Stimulated activated CD8-positive, alpha-beta memory T cell treated with anti-CD3 and anti-CD28 coated beads, Interleukin-2, amount 100 ng/mL, for 48 hours (primary cell): ENCODE results near the gene MBNL2.
A peak's percentile ranks its signal among the peaks of the same experiment; 100 is the strongest.

Source experiments
- DNase-seq, 2 donors: peaks; one replicate each; pipeline ENCODE4 v3.0.0-alpha.2; 2020; ENCODE audit warnings: low read depth in 2 of 2

Gene MBNL2

DNA sequence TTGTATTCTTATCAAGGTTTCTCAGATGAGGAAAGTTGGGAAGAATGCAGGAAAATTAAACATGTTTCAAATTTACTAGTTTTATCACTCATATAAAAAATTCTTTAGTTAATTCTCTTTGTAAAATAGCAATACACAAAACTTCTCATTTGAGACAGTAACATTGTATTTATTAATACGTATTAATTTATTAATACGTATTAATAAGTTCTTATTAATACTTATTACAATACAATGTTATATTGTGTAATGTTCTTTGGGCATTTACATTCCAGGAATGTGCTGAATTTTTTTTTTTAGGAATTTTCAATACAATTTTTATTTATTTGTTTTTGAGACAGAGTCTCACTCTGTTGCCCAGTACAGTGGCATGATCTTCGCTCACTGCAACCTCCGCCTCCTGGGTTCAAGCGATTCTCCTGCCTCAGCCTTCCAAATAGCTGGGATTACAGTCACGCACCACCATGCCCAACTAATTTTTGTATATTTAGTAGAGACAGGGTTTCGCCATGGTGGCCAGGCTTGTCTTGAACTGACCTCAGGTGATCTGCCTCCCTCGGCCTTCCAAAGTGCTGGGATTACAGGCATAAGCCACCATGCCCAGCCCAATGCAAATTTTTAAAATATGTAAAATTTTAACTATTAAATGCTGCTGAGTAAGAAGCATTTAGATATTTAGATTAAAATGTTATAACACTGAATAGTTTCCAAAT is 31.6 kb downstream of the MBNL2 start:
- no peak for DNase-seq

GRCh38 chr13:97254816-97255215 is 32.7 kb downstream of the MBNL2 start:
- DNase-seq: no peak

GRCh38 chr13:97255515-97256021 is 33.4 kb downstream of the MBNL2 start:
- DNase-seq: no peak

DNA sequence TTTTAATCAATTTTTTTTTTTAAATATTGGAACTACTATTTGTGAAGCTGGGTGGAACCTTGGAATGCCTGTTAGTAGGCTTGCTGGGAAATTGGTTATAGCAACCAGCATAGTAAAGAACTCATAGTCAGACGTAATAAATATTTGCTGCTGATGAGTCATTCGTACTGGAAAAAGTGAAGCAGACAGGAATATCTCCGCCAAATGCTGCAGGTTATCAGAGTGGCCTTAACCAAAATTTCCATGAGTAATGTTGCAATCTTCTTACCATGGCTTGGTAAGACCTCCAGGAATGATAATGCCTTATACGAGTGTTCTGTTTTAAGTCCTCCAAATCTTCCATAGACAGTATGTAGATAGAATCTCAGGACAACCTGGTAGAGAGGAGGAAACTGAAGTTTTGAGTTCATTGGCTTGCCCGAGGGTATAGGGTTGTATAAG is 34.2 kb downstream of the MBNL2 start:
- DNase-seq: no peak

DNA sequence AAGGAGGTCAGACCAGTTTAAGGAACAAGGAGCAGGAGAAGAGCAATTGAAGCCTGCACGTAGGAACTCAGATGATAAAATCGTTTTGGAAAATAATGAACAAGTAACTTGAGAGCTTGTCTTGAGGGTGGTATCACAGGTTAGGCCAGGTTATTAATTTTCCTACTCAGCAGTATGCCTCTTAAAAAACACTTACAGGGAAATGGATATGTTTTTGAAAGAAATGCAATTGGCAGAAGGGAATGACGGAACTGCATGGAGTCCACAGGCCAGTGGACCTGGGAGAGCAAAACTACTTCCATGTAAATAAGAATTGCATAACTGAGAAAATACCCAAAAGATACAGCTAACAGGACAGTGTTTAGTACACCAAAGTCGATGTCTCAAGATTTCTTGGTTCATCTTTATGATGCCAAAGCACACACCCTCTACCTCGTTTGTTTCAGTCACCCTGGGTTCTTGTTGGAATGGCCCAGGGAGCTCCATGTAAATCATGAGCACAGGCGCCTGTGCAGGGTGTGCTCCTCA is 35.2 kb downstream of the MBNL2 start:
- DNase-seq: no peak

DNA sequence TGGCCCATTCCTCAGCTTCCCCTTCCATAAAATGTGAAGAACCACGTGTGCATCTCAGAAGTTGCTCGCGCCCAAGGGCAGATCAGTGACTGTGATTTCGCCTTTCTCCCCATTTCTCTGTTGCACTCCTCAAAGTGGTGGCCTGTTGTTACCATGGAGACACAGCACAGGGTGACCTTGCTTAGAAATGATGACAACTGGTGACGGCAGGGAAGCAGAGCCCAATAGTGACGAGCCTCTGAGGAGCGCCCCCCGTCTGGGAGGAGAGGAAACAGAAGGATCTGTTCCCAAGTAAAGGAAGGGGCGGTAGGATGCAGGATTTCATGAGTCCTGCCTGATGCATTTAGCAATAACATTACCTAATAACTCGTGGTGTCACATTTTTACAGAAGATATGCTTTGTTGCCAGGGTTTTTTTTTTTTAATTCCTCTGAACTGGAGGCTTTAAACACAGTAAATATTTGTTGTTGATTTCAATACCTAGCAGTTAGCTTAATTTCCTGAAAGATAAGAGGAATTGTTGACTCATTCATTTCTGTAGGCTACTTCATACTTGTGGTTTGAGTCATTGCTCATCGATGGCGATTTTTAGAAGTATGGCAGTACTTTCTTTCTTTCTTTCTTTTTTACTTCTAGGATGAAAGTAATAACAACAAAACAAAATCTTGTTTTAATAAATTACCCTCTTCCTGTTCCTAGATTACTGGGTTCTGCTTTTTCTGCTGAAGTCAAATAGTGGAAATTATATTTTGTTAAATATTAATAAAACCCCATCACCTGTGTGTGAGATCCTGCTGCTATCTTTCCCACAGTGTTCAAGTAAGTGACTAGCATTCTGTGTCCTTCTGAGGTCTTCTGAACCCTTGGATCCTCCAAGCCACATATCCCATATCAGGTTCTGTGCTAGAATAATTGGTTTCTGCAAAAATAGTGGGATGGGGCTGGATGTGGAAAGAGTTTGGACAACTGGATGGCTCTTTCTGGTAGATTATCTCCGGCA is 36.0 kb downstream of the MBNL2 start:
- DNase-seq: no peak

- DNase-seq: no peak
Observed at GRCh38 chr13:97258801-97259200, 36.7 kb downstream of the MBNL2 start.

- DNase-seq: no peak
Observed at GRCh38 chr13:97259410-97259797, 37.3 kb downstream of the MBNL2 start.

- DNase-seq: no peak
Observed at GRCh38 chr13:97259798-97260714, 37.9 kb downstream of the MBNL2 start.

- DNase-seq: no peak
Observed at GRCh38 chr13:97261254-97262005, 39.3 kb downstream of the MBNL2 start.

DNA sequence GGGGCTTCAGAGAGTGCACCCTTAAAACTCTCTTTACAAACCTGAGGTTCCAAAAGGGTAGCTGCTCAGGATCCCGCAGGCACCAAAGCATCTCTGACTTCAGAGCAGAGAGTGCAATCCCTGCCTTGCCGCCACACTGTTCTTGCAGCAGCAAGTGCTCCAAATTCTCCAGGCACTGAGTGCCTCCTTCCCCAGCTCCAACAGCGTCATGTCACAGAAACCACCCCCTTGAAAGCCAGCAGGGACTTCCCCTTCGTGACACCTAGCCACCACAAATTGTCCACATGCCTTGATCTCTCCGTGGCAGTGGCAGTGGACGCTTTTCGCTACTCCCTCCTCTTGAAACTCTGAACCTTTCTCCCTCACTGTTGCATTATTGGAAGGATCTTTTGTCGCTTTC is 39.9 kb downstream of the MBNL2 start:
- DNase-seq: peak in 1 of 2 donors; percentile 12

DNA sequence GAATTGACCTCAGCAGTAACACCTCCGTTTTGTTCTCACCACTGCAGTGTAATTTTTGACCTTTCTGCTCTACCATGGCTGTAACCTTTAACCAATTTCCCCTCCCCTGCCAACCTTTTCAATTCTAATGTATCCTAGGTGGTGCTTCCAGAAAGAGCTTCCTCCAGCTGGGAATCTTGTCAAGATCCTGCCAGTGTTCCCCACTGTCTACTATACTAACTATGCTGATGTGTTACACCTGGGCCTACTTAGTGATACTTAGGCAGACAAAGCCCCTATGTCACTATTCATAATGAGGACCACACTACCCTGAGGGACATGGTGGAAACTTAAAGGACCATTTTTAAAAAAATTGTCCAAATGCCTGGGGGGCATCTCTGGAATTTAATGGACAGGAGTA is 41.0 kb downstream of the MBNL2 start:
- no peak for DNase-seq

GRCh38 chr13:97264663-97265062 is 42.5 kb downstream of the MBNL2 start:
- no peak for DNase-seq

GRCh38 chr13:97266332-97266731 is 44.2 kb downstream of the MBNL2 start:
- no peak for DNase-seq

DNA sequence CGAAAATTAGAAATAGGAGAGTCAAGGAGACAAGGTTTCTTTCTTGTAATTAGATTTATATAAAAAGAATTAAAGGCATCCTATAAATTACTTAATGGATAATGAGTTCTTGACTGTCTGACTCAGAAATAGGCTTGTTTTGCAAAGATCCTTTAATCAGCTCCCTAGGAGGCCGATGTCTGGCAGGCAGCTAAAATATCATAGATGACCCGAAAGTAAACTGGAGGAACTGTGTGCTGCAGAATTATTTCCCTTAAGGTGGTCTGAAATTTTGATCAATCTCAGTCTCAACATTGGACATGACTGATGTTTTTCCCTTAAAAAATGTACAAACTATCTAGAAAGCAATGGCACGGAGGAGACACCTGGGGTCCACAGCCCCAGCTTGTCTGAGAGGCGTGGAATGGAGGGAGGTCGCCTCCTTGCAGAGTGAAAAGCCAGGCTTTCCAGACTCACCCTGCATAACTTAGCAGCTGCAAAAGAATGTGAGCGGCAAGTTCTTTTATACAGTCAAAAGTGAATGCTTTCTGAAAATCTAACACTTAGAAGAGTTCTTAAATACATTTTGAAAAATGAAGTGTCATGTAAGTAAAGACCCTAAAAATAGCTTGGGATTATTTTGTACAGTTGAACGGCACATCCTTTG is 44.8 kb downstream of the MBNL2 start:
- no peak for DNase-seq

DNA sequence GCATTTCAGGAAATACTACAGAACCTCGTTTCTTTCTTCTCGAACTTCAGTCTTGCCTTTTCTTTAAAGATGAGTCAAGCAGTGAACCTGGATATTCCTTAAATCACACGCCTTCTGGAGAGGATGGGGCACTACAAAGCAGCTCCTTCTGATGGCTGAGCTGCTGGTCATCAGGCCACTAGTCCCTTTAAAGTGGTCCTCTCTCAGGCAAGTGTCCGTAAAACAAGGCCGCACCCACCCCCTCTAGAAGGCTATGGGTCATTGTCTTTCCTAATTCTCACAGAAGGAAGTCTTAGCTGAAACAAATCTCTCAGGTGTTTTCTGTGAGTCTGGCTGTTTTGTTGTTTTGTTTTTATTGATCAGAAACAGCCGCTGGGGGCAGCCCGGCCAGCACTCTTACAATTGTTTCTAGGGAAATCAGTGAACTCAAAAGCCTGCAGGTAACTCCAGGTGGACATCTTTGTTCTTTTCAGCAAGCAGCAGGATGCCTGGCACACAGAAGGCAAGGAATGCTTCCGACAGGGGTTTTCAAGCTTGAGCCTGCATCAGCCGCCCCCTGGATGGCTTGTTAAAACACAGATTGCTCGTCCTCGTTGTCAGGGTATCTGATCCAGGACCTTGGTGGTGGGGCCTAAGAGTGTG is 45.4 kb downstream of the MBNL2 start:
- no peak for DNase-seq

DNA sequence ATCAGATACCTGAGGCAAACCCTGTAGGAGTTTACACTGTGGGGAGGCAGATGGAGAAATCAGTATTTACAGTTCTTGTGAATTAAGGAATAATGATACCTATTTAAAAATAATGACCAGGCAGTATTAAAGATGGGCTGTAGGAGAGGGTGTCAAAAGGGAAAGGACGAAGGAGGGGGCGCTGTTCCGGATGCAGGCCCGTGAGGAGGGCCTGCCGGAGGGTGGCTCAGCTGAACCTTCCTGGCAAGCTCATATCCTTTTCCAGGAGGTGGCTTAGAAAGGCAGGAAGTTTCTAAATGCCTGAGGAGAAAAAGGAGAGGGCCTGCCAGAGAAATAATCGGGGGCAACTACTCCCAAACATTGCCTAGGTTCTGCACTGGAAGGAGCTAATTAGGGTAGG is 46.6 kb downstream of the MBNL2 start:
- no peak for DNase-seq

DNA sequence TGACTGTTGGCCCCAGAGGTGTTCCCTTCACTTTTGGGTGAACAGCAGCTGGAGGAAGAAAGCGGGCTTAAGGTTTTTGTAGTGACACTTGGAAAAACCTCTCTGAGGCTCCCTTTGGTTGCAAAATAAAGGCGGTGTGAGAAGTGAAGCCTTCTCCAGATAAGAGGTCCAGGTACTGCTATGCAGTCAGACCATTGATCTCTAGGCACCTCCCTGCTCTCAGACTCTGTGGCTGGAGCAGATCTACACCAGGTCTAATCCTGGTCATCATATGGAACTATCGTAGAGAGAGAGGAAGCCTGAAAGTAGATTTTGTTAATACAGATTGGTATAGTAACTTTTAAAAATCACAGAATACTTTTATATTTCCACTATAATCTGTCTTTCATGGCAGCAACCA is 47.5 kb downstream of the MBNL2 start:
- no peak for DNase-seq

GRCh38 chr13:97272526-97272925 is 50.4 kb downstream of the MBNL2 start:
- no peak for DNase-seq
